ENCODE data around the gene ARL8A.

DNA sequence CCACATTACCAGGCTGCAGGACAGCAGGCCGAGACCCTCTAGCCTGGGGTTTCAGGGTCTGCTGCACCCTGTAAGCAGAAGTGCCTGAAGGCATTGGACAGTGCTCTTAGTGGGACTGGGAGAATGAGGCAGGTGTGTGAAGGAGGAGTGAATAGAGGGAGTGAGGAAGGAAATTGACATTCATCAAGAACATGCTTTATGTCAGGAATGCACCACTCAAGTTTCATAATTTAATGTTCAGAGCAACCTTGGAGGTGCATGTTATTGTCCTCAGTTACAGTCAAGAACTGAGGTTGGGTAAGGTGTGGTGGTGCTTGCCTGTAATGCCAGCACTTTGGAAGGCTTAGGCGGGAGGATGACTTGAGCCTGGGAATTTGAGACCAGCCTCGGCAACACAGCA lies 33.6 kb downstream of the ARL8A start:
- TF ChIP-seq, protein P1, sequence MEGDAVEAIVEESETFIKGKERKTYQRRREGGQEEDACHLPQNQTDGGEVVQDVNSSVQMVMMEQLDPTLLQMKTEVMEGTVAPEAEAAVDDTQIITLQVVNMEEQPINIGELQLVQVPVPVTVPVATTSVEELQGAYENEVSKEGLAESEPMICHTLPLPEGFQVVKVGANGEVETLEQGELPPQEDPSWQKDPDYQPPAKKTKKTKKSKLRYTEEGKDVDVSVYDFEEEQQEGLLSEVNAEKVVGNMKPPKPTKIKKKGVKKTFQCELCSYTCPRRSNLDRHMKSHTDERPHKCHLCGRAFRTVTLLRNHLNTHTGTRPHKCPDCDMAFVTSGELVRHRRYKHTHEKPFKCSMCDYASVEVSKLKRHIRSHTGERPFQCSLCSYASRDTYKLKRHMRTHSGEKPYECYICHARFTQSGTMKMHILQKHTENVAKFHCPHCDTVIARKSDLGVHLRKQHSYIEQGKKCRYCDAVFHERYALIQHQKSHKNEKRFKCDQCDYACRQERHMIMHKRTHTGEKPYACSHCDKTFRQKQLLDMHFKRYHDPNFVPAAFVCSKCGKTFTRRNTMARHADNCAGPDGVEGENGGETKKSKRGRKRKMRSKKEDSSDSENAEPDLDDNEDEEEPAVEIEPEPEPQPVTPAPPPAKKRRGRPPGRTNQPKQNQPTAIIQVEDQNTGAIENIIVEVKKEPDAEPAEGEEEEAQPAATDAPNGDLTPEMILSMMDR (IDR thresholded peaks at IDR 0.05): no peak
- TF ChIP-seq POLR2AphosphoS5 (IDR thresholded peaks at IDR 0.05) (no peak), POLR2A (IDR thresholded peaks at IDR 0.05) (no peak)
